ENCODE data around the gene CELSR1.
A peak's percentile ranks its signal among the peaks of the same experiment; 100 is the strongest.
"Not testable (repeated sequence)": the region's sequence is repeated elsewhere in the genome, so short reads cannot be mapped to it uniquely, and the experiment has no call there.

Gene CELSR1

DNA sequence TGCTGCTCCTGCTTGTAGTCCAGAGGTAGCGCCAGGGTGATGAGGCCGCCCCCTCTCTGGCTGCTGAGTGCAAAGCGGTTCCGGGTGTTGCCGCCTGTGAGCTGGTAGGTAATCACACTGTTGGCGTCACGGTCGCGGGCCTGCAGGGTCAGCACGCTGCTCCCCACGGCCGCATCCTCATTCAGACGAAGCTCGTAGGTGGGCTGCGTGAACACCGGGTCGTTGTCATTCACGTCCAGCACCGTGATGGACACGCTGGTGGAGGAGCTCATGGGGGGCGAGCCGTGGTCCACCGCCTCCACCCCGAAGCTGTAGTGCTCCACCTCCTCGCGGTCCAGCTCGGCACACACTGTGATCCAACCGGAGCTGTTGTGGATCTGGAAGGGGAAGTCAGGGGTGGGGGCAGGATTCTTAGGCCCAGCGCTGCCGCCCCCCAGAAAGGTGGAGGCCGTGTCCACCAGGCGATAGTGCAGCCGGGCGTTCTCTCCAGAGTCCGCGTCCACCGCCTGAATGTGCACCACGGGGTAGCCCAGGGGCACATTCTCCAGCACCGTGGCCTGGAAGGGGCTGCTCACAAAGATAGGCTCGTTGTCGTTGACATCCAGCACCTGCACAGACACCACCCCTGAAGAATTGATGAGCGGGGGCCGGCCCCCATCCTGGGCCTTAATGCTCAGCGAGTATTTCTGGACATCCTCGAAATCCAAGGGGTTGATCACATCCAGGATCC is 2.4 kb downstream of the CELSR1 start:
- DNase-seq (ENCODE audit: low spot score): no peak

DNA sequence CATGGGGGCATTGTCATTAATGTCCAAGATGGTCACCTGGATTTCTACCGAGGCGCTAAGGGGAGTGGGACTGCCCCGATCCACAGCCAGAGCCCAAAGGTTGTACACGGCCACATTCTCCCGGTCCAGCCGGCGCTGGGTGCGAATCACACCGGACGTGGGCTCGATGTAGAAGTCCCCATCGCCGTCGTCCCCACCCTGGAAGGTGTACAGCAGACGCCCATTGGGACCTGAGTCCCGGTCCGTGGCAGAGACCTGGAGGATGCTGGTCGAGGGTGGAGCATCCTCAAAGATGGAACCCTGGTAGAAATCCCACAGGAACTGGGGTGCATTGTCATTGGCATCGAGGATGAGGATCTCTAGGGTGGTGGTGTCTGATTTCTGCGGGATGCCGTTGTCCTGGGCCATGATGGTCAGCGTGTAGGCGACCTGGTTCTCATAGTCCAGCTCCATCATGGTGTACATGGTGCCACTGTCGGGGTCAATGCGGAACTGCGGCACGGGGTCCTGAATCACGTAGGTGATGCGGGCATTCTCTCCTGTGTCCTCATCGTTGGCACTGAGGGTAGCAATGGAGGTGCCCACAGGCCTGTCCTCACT is 3.1 kb downstream of the CELSR1 start:
- DNase-seq (ENCODE audit: low spot score): no peak

DNA sequence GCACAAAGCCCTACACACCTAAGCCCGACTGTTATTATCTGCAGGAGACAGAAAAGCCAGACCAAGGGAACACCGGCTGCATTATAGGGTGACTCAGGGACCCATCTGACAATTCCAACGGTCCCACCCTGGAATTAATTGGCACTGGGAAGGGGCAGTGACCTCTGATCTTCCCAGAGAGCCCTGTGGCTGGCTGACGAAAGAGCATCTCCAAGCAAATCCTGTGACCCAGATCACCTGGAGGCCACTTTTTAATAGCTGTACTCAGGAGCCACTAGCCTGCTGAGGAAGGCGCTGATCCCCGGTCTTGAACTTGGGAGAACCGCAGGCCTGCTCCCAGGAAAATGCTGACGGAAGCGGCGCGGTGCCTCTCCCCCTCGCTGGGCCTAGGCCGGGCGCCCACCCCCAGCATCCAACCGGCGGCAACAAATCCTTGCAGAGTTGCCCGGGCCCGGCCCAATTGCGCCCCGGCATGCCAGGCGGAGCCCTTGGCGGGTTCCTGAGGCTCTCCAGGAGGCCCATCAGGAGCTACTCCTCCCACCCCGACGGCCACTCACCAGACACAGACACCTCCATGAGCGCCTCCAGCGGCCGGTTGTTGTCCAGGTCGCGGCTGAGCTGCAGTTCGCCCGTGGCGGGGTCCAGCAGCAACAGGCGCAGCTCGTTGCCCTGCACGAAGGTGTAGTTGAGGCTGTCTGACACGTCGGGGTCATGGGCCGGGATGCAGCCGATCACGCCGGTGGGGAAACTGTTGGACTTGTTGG is 4.2 kb downstream of the CELSR1 start:
- DNase-seq (ENCODE audit: low spot score): peak; percentile 71

DNA sequence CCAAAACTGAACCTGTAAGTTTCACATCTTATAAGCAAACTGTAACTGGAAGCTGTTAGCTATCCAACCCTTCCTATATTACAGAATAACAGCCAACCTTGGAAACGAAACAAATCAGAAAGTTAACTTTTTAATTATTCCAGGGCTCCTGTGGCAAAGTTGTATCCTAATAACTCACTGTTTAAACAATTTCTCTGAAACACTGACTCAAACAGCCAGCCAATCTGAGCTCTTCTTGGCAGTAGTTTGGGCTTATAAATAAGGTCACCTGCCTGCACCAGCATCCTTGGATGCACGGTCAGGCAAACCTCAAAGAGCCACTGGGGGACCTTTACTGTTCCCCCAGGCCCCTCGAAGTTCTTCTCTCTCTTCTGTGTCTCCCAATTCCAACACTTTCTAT is 5.0 kb downstream of the CELSR1 start:
- DNase-seq (ENCODE audit: low spot score): no peak

DNA sequence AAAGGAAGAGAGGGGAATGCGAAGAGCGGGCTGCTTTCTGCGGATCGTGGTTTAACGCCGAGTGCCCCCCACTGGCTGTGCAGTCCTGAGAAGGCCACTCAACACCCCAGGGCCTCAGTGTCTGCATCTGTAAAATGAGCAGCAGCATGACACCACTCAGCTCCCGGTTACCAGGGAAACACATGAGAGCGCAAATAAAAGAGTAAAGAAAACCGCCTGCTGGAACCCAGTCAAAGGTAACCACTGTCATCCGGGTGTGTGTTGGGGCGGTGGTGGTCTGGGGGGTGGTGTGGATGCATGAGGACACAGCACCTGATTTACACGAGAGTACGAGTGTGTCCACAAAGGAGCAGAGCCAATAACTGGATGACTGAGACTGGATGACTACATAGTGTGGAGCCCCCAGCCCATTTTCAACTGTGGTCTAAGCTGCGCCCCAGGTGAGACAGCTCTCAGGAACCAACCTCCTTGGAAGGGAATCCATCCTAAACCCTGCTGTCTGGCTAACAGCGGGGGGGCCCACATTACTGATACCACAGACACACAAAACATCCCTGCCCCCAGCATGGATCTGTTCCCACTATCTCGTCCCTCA is 5.7 kb downstream of the CELSR1 start:
- DNase-seq (ENCODE audit: low spot score): peak; percentile 55

DNA sequence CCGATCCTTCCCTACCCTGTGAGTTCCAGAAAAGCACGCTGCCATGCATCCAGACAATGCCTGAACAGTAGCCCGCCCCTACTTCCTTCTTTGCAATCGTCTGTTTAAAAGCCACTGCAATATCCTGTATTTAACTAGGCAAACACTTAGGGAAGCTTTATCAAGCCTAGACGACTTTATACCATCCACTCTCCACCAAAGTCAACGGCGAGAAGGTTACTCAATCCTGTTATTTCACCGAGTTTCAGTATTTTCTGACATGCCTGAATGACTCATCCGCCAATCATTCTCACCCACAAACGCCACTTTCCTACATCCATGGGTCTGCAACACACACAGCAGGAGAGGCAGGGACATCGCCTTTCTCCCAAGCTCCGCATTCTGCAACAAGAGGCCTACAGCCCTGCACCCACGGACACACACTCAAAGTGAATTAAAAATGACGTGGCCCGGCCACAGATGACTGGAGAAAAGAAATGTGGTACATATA is 9.3 kb downstream of the CELSR1 start:
- DNase-seq (ENCODE audit: low spot score): peak; percentile 94

DNA sequence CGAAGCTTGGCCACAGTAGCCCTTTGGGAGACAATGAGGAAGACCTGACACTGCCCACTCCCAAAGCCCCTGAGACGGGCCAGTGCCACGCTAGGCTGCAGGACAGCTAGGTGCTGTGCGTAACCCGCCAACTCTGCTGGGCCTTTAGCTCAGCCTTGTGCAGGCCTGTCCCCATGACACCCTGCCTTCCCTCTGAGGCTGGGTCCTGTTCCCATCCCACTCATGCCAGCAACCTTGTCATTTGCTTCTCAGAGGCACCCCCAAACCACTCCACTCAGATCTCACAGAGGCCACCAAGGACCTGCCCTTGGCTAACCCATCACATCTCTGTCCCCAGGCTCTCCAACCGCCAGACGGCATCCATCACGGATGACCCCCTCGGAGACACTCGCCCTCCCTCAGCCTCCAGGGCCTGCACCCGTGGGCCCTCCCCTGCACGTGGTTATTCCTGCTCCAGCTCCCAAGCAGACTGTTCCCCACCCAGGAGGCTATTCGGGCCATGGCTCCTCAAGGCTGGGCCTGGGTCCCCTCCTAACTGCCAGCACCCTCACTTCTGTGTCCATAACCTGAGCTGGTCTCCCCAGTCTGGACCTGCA is 11.1 kb downstream of the CELSR1 start:
- DNase-seq (ENCODE audit: low spot score): no peak

DNA sequence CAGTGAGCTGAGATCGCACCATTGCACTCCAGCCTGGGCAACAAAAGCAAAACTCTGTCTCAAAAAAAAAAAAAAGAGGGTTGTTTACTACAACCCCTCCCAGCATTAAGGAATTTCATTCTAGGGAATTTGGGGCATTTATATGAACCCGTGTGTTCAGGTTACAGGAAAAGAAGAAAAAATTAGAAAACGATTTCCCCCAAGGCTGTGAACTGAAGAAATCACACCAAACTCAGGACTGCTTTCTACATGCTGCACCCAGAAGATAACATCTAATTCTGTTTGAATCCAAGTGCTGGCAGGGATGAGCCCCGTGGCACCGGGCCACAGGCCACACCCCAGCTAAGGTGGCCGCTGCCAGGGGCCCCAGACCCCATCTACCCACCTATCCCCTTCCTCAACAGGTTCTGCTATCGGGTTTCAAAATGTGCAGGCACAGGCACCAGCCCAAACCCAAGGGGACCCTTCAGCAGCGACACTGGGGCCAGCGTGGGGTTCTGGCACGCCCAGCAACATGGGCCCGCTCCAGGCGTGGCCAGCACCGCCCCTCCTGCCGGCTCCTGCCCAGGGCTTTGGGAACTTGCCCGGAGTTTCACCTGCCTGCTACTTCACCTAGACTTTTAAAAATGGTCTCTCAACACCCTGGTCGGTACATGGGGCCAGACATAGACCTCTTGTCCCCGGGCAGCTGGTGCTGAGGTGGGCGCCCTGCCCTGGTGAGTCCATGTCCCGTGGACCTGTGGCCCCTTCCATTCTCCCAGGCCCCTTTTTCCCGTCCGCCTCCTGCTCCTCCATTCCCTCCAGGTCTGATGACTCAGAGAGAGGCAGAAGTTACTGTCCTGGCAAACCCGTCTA is 11.8 kb downstream of the CELSR1 start:
- no peak for DNase-seq (ENCODE audit: low spot score)

DNA sequence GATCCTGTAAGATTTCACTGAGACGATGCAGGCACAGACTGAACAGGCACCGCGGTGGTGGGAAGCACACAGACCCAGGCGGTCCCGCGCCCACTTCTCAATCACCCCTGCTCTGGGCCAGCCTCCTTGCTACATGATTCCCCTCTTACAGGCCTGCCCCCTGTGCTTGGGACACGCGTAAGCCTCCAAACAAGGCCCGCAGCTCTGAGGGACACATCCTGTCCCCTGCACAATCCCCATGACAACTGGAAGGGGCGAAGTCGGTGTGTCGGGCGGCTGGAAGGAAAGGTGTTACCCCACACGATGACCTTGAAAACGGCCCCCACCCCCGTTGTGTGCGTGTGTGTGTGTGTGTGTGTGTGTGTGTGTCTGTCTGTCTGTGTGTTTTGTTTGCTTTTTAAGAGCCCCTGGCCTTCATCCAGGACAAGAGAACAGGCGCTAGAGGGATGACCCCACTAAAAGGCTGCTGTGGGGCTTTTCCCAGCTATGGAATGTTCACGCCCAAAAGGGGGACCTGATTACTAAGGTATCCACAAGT is 13.1 kb downstream of the CELSR1 start:
- DNase-seq (ENCODE audit: low spot score): no peak

DNA sequence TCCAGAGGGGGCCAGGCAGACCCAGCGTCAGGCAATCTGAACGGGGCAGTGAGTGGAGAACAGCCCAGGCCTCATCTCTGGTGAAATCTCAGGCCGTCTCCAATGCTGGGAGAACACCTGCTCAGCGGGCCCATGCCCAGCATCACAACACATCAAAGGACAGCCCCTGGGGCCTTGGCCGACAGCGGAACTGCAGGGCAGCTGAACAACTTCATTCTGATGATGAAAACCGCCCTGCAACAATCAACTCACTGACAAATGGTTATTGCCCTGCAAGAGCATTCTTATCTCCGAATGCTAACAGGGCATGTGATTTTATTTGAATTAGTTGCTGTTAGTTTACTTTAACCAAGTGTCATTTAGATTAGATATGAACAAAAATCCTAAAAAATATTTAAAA is 14.6 kb downstream of the CELSR1 start:
- no peak for DNase-seq (ENCODE audit: low spot score)

DNA sequence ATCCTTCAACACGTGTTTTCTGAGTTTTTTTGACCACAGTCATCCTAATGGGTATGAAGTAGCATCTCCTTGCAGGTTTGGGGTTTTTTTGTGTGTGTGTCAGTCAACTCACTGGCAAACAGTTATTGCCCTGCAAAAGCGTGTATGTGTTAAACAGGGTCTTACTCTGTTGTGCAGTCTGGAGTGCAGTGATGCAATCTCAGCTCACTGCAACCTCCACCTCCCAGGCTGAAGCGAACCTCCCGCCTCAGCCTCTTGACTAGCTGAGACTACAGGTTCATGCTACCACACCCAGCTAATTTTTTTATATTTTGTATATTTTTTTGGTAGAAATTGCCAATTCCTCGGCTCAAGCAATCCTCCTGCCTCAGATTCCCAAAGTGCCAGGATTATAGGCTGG is 15.4 kb downstream of the CELSR1 start:
- no peak for DNase-seq (ENCODE audit: low spot score)

DNA sequence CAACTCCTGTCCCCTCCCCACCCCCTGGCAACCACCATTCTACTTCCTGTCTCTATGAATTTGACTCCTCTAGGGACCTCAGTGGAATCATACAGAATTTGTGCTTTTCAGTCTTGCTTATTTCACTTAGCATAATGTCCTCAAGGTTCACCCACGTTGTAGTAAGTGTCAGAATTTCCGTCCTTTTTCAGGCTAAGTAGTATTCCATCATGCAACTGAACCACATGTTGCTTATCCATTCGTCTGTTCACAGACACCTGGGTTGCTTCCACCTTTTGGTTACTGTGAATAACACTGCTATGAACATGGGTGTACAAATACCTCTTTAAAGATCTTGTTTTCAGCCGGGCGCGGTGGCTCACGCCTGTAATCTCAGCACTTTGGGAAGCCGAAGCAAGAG is 16.5 kb downstream of the CELSR1 start:
- DNase-seq (ENCODE audit: low spot score): no peak

DNA sequence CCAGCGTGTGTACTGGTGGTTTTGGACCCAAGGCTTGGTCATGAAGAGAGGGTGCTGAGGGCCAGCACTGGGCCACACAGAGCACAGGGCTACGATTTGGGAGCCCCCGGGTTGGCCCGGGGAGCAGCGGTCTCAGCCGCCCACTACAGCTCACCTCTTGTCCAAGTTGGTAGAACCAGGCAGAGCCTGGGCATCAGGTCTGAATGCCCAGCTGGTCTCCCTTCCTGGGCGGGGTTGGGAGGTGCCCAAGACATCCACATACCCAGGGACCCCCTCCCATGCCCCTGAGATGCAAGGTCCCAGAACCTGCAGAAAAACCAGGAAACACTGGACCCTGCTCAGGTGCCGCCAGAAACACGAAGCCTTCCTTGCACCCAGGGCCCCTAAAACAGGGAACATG is 18.0 kb downstream of the CELSR1 start:
- DNase-seq (ENCODE audit: low spot score): no peak

DNA sequence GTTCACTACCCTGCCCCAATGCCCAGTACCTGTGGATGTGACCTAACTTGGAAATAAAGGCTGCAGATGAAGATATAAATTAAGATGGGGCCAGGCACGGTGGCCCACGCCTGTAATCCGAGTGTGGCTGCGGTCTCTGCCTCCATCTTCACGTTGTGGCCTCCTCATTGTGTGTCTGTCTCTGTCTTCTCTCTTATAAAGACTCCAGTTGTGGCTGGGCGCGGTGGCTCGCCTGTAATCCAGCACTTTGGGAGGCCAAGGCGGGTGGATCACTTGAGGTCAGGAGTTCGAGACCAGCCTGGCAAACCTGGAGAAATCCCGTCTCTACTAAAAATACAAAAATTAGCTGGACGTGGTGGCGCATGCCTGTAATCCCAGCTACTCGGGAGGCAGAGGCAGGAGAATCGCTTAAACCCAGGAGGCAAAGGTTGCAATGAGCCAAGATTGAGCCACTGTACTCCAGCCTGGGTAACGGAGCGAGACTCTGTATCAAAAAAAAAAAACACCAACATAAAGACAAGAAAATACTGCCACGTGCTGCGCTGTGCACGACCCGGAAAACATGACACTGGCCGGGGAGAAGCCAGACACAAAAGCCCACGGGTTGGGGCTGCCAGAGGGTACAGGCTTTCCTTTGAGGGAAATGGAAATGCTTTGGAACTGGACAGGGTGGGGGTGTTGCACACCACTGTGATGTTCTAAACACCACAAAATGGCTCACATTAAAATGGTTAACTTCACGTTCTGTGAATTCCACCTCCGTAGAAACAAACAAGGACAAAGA is 18.7 kb downstream of the CELSR1 start:
- no peak for DNase-seq (ENCODE audit: low spot score)

DNA sequence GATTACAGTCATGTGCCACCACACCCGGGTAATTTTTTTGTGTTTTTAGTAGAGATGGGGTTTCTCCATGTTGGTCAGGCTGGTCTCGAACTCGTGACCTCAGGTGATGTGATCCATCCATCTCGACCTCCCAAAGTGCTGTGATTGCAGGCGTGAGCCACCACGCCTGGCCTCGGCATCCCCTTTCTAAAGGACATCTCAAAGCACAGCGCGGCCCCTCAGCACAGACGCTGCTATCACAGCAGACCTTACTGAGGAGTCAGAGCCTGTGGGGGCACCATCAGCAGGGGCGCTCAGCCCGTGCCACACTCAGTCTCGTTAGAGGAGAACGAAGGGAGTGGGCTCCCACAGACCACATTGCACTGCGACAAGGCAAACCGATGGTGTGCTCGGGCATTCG is 19.4 kb downstream of the CELSR1 start:
- no peak for DNase-seq (ENCODE audit: low spot score)

DNA sequence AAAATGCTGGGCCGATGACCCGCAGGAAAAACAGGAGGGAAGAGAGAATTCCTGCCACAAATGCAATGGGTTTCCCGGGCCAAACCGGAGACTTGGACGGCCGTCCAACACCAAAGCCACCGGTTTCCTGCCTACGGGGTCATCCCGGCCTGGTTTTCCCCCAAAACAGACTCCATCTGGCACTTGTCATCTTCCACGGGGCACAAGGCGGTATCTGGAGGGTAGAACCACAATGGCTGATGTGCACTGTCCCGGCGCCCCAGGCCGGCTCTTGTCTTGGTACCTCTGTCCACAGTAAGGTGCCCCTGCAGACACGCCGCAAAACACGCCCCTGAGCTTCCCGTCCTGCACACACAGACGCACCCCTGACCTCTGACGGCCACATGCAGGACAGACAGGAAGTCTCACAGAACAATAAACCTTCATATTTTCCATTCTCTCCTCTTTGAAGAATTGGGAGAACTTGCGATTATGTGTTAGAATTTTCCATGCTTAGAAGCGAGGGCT is 20.1 kb downstream of the CELSR1 start:
- DNase-seq (ENCODE audit: low spot score): no peak

DNA sequence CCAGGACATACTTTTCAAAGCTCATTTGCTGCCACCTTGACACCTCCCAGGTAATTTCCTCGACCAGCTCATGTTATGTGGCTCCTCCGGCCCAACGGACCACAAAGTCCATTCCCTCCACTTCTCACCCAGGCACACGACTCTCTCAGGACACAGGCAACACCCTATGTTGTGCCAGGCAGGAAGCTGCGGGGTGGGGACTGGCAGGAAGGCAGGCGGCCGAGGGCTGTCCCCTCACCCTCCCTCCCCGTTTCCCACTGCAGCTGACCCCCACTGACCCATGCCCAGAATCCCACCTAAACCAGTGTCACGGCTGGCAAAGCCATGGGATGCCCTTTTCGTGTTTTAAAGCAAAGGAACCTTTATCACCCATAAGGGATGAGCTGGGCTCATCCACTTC is 20.8 kb downstream of the CELSR1 start:
- DNase-seq (ENCODE audit: low spot score): no peak

DNA sequence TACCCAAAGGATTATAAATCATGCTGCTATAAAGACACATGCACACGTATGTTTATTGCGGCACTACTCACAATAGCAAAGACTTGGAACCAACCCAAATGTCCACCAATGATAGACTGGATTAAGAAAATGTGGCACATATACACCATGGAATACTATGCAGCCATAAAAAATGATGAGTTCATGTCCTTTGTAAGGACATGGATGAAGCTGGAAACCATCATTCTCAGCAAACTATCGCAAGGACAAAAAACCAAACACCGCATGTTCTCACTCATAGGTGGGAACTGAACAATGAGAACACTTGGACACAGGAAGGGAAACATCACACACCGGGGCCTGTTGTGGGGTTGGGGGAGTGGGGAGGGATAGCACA is 21.3 kb downstream of the CELSR1 start:
- not testable (repeated sequence) for DNase-seq (ENCODE audit: low spot score)

DNA sequence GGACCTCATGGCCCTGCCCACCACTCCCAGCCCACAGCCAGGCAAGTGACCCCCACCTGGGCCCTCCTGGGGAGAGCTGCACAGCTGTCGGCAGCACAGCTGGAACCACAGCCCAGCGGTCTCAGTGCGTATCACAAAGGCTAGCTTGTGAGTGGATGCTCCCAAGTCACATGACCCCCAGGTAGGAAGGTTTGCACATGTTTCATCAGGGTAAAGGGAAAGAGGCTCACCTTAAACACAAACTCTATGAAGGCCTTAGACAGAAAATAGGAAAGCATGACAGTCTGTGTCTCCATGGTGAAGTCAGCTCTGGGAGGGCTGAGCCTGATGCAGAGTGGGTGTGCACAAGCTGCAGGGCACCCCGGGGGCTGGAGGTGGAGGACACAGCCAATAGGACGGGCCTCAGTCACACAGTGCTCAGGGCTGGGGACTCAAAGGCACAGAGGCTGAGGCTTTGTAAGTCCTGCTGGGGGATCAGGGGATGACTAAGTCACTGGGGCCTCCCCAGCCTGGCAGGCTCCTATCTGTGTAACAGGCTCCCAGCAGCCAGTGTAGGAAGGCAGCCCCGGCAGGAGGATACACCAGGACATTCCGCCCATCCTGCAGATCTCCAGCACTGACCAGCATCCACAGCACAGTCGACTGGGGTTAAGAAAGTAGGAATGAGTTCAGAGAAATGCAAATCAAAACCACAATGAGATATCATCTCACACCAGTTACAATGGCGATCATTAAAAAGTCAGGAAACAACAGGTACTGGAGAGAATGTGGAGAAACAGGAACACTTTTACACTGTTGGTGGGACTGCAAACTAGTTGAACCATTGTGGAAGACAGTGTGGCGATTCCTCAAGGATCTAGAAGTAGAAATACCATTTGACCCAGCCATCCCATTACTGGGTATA is 22.0 kb downstream of the CELSR1 start:
- DNase-seq (ENCODE audit: low spot score): peak; percentile 59

Data from kidney tubule cell (primary cell).